GM18508 (cell line): Measurements from ENCODE around the gene SLC12A2.

Experiments used
- ATAC-seq: cut with Tn5 transposase; IDR thresholded peaks from one replicate; pipeline ENCODE4 v1.9.1; 2021; ENCODE audit warnings: moderate number of reproducible peaks; ENCODE audit not compliant: insufficient read depth, unreplicated experiment

SLC12A2 gene

DNA sequence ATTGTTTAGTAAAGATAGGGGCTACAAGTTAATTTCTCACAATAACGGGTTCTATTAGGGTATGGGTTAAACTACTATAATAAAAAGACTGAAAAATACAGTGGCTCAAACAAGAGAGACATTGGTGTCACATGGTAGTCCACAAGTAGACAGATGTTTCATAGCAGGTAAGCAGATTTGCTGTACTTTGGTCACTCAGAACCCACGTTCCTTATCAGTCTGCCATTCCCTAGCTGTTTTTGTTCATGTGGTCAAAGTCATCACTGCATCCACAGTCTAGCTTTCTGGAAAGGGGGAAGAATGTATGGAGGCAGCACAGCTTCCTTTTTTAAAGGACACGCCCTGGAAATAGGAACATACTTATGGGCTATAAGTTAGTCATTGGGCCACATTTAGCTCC is 73.0 kb downstream of the SLC12A2 start:
- no peak for ATAC-seq

DNA sequence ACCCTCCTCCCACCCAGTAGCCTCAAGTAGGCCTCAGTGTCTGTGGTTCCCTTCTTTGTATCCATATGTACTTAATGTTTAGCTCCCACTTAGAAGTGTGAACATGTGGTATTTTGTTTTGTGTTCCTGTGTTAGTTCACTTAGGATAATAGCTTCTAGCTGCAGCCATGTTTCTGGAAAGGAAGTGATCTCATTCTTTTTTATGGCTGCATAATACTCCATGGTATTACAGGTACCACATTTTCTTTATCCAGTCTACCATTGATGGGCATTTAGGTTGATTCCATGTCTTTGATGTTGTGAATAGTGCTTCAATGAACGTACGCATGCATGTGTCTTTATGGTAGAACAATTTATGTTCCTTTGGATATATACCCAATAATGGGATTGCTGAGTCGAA is 74.8 kb downstream of the SLC12A2 start:
- no peak for ATAC-seq

DNA sequence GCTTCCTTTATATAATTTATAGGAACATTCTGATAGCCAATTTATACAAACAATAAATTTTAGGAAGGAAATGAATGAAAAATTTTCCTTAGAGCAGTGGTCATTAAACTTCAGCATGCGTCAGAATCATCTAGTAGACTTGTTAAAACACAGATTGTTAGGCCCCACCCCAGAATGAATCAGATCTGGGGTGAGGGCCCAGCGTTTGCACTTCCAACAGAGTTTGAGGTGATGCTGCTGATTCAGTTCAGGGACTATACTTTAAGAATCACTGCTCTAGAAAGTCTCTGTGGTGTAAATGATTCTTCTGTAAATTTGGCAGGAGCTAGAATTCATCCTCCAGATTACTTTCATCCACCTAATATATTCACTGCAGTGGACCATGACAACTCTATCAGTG is 80.4 kb downstream of the SLC12A2 start:
- no peak for ATAC-seq

DNA sequence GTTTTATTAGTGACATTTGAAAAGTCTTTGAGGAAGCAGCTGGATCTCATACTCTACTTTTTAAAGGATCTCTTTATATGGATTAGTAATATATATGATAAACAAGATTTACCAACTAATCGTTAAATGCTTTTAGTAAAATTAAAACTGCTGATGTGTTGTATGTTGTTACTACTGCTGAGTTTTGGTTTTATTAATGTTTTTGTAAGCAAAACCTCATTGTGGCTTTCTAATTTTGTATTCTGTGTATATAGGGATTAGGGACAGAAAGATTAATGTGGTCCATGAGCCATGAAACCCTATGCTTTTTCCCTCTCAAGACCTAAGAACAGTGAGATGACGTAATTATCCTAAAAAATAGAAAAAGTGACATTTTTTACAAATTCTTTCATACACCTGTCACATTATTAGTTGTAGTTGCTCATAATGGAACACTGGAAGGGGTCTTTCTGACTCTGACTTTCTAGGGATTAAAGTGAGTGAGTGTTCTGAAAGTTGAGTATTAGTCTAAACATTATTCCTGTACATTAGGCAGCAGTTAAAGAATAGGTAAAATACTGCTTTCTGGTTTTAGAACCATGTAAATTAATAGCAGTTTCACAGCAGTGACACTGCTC is 85.9 kb downstream of the SLC12A2 start:
- no peak for ATAC-seq

DNA sequence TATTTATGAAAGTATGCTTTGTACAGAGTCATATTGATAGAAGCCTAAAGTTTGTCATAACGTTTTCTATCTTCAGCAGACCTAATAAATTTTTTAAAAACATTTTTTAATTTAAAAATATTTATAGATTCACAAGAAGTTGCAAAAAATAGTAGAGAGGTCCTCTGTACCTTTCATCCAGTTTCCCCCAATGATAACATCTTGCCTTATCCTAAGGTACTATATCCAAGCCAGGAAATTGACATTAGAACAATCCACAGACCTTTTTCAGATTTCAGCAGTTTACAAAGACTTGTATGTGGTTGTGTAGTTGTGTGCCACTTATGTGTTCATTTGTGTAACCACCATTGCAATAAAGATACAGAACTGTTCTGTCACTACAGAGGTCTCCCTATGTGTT is 88.5 kb downstream of the SLC12A2 start:
- ATAC-seq = no peak

DNA sequence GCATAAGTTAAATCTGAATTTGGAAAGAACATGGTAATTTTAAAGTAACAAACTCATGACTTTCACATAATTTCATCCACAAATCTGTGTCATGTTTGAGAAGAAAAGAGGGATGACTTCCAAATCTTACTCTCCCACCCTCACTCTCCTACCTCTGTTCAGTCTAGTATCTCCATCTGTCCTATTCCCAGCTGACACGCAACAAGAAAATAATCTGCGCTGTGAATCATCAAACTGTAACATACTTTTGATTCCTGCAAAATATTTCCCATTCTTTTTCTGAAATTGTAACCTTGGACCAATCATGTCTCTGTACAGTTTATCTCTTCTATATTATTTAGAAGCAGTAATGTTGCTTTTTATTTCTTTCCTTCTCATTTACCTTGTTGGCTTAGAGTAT is 91.4 kb downstream of the SLC12A2 start:
- no peak for ATAC-seq

DNA sequence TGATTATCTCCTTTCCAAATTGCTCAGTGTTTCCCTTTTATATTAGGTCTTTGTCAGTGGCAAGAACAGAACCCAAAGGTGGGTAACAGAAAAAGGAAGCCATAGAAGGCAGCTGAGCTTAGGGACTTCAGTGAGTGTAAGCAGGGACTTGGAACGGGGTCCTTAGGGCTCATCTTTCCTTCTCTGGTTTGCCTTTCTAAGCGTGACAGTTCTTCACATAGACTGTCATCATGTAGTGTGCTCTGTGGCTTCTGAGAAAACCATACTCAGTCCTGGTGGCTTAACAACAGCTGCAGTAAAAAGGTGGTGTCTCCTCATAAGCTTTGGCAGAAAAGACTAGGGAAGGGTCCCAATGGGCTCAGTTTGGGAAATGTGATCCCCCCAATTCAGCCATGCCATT is 108.8 kb downstream of the SLC12A2 start:
- no peak for ATAC-seq

DNA sequence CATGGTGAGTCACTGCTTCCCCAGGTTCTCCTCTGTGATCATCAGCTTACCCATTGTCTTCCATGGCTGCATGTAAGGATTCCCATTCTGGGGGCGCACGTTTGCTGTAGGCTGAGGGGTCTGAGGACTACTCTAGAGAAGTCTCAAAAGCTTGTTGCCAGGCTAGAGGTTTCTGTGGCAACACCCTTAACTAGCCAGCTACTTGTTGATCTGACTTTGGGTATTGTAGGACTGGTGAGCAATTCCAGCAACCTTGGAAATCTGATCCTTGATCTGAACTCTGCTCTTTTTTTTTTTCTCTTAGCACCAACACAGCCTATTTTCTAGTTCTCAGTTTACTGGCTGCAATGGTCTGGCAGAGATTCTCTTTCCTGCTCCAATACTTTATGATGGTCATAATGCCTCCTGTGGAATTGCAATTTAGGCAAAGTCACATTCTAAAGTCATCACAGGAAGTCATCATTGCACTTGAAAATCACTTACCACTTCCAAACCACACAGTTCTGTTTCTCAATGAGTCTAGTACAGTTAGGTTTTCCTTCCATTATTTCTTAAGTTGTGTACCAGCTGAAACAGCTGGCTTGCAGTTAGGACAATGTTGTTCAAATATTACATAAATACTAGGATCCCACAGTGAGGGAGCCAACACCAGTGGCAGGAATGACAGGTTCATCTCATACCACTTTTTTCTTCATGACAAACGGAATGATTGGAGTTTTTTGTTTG is 110.3 kb downstream of the SLC12A2 start:
- ATAC-seq = no peak

DNA sequence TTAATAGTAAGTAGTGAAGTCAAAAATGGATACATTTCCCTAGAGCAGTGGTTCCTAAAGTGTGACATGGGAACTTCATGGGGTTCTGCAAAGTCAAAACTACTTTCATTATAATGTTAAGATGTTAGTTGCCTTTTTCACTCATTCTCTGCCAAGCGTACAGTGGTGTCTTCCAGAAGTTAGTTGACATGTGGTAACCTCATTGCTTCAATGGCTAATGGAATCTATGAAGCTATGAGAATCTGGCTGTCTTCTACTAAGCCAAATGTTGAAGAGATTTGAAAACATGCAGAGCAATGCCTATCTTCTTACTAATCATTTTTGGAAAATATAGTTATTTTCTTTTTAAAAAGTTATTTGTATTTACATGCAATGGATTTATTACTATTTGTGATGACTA is 111.8 kb downstream of the SLC12A2 start:
- ATAC-seq = no peak

DNA sequence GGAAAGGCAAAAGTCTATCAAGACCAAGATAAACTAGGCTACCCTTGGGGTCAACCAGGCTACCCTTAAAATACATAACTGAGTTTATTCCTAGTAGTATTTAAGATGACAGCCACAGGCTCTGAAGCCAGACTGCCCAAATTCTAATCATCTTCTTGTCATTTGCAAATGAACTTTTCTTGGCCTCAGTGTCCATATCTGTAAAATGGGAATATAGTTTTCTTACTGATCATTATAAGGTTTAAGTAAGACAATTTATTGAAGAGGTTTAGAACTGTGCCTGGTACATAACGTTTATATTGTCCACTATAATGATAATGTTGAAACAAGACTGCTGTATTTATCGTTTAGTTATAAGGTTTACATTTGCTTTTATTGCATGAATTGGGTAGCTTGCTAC is 112.5 kb downstream of the SLC12A2 start:
- ATAC-seq = no peak

DNA sequence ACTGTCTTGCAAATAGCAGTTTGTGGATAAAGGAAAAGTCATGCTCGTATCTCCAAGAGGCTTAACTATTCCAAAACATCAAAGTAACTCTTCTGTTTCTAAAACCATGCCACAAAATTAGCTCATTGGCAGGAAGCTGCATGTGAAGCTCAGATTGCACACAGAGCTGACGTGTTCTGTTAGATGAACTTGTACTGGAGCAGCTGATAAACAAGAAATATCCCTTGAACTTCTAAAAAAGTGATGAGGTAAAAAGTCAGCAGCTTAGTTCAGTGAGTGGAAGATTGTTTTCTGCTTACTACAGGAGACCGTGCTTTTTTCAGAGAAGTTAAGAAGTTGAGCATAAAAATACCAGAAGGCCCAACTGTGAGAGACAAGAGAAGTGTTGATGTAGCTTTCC is 113.2 kb downstream of the SLC12A2 start:
- no peak for ATAC-seq

DNA sequence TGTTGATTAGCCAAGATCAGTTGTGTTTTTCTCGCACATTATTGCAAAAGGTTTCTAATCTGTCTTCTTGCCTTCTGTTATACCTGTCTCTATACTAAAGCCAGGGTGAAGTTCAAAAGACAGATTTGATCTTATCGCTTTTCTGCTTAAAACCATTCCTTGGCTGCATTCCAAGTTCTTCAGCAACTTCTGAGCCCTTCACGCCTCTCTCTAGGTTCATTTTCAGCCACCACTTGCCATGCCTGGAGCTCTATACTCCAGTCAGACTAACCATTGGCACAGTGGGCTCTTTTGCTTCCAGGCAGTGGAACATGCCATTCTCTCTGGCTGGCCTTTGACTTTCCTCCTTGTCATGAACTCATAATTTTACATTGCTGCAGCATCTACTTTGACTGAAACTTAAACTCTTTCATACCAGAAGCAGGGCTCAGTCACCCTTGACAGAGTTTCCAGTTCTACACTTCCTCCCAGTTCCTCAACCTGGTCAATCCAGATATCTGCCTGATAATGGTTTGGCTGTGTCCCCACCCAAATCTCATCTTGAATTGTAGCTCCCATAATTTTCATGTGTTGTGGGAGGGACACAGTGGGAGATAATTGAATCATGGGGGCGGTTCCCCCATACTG is 114.4 kb downstream of the SLC12A2 start:
- no peak for ATAC-seq

DNA sequence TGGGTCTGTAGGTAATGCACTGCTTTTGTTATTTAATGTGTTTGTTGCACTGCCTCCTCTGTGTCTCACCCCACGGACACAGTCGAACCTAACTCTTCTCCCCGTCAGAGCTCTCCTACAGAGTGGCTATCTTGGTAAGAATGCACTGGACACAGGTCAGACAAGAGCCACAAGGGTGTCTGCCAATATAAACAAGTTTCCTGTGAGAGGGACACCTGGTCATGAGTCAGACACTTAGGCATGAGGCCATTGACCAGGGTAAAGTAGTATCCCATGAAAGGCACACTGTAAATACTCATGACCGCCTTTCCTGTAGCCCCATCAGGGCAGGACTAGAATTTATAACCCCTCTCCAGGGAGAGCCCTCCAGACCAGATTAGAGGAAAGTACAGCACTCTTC is 115.5 kb downstream of the SLC12A2 start:
- no peak for ATAC-seq

DNA sequence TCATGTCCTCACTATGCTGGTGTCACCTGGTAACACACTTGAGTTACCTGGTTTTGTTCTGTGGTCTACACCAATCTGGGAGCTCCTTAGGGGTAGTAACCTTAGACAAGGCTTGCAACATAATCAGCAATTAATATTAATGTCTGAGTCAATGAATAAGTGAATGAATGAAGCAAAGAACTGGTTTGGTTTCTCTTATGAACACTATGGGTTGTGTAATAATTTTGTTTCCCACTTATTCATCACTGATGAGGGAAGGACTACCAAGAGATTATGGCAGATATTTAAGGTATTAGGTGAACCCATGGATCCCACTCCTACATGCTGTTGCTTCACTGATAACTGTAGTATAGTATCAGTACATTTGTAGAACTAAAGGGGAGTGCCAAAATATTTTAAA is 116.0 kb downstream of the SLC12A2 start:
- ATAC-seq = no peak

DNA sequence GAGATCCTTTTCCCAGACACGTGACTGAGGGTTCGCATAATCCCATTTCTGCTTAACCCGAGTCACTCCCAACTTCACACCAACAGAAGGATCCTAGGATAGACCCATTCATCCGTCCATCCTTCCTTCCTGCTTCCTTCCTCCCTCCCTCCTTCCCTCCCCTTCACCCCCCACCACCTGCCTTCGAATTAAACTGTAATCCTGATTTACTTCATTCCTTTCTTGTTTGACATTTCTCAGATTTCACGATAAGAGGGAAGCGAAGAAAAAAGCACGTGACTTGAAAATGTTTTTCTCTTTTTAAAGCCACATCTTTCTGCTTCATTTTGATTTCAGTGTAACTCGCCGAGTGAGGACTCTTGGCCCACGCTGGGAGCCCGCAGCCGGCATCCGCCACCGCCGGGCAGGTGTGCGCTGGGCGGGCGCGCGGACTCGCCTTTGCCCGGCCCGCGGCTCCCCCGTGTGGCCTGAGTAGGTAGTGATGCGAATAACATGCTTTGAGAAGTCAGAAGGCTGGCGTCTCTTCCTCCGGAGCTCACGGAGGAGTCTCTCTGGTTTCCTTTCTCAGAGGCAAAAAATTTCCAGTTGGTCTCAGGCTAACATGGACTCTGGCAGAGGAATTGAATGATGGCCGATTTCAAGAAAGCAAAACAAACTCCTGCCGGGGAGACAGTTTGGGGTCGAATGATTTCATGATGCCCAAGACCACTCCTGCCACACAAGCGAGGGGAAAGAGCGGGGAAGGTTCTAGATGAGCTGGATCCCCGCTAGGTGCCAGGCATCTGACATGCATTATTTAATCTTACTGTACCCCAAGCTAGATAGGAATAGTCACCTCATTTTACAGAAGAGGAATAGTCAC is 117.7 kb downstream of the SLC12A2 start:
- ATAC-seq = peak; percentile 83

DNA sequence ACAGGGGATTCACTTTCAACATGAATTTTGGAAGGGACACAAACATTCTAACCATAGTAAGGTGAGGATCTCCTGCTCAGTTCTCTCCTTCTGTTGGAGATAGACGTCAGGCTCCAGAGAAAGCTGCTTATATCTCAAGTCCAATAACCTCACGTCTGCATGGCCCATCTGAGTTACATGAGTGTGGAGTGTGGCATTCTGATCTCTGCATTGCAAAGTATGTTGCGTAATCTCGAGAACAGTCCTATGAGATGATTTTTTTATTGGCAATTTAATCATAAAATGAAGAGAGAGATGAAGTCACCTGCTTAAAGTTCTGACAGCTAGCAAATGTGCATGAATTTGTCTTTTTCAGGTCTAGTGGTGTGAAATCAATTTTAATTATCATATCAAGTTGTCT is 118.8 kb downstream of the SLC12A2 start:
- no peak for ATAC-seq

DNA sequence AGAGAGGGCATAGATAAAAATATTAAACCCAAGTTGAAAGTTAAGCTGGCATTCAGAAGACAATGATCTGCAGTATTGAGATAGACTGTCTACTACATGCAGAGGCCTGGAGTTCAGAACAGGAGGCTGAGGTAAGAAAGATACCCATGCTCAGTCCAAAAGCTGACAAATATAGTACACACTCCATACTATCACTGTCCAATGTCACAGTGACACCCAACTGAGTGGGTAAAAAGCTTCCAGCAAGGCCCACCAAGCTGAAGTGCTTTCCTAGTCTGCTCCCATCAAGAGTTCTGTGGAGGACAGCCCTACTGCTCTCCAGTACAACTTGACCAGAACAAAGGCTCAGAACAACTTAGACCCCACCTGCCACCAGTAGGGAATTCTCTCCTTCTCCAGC is 124.9 kb downstream of the SLC12A2 start:
- ATAC-seq = no peak

DNA sequence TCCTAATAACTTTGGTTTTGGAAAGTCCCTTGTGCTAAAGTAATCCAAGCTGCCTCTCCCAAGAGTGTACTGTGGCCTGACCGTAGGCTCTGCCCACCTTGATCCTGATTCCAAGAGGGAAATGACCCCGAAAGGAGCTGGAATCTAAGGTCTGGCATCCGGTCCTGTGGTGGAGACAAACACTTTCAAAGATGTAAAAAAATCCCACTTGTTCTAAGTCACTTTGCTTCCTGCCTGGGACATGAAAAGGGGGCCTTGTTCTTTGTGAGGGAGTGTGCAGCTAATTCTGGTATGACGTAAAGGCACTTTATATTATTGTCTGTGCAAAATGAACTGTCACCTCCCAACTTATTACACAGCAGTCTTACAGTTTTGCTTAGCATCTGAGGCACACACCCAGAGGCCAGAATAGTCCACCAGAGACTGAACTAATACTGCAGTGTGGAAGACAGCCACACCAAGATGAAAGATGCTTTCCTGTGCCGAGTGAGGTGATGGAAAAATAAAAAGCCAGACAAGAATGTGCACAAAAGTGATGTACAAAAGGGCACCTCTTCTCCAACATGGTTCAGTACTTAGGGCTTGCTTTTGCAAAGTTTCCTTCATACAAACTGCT is 128.7 kb downstream of the SLC12A2 start:
- no peak for ATAC-seq

DNA sequence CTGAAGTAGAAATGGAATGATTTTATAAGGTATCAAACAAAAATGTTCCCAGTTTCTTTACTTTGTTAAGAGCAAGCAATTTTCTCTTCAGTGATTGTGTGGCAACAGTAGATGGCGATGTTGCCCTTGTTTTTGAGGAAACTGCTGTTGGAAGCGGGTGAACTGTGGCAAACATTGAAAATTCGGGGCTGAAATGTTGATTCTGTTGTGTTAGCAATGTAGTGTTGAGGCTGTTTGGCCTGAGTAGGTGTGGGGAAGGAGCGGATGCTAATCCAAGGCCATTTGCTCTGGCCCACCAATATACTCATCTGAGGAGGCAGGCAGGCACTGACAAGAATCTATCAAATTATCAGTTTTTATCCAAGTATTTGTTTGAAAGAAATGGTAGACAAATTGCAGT is 129.8 kb downstream of the SLC12A2 start:
- ATAC-seq = no peak

DNA sequence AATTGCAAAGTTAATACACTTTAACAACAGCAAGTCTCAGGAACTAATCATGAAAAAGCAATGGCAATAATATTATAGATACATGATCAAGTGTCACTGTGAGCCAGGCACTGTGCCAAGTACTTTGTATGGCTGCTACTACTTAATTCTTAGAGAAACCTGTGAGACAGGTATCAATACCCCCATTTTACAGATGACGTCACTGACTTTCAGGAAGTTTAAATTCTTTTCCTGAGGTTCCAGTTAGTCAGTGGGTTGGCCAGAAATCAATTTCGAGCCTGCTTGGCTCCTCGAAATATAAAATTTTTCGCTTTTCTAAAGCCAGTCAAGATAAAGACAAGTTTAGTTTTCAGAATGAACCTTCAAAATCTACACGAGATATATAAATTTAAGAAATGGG is 130.3 kb downstream of the SLC12A2 start:
- ATAC-seq = no peak

DNA sequence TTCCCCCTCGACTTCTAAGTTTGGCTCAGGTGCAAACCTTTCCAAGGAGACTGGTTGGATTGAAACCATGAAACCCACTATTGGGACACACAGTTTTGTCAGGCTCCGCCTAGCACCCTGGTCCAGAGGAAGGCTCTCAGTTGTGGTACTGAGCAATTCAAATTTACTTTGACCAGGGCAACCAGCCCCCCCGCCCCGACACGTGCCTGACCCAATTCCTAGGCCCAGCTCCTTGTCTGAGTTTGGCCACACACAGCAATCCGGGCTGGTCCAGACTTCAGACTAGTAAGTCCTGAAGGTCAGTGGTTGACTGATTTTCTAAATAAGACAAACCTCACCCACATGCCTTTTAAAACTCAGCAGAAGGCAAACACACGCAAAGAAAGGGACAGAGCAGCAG is 132.7 kb downstream of the SLC12A2 start:
- no peak for ATAC-seq
